ENCODE data around the gene BCAT1. TPM values are rescaled to one million over a fixed set of nuclear protein-coding genes. Genes with fewer than 3 reads are reported as not detected.

BCAT1 gene
- total RNA-seq, 1 experiment from 2014 or later = 5.8 TPM

- in situ Hi-C loops (cut with HindIII; ENCODE audit: low pct_unique_long_range_greater_than_20kb, low sequenced_read_pairs) (no loop called here), intact Hi-C loops (cut with micrococcal nuclease; ENCODE audit: unreplicated experiment) (no loop called here)
- DNase-seq (ENCODE audit: low read depth, low spot score) (no peak), ATAC-seq (no peak)
- TF ChIP-seq SIN3A (IDR thresholded peaks at IDR 0.05; ENCODE audit: borderline replicate concordance, insufficient read depth, low read depth, low read length) = no peak
- no peak for TF ChIP-seq CTCF (IDR thresholded peaks at IDR 0.05)
- no peak for TF ChIP-seq TCF7L2 (IDR thresholded peaks at IDR 0.05; ENCODE audit: low read depth, low read length)
- no peak for TF ChIP-seq POLR2AphosphoS5 (IDR thresholded peaks at IDR 0.05; ENCODE audit: low read depth, low read length)
- TF ChIP-seq REST (IDR thresholded peaks at IDR 0.05; ENCODE audit: insufficient read depth in 1 of 2, low read depth in 2 of 2, low read length in 1 of 2) = no peak
- CTCF ChIA-PET = no interaction called here
- H3K4me1 ChIP-seq (ENCODE audit: control insufficient read depth, insufficient read depth, low read length) = no peaks in the 10 kb centered on the region
- no peak overlapping the region for H3K27ac ChIP-seq (ENCODE audit: low read length)
- H3K36me3 ChIP-seq (ENCODE audit: control insufficient read depth, insufficient read depth, low read length) = no peaks in the 10 kb centered on the region
- no TSS peak for BruUV-seq (replicated peaks)
- H3K9me3 ChIP-seq (ENCODE audit: control insufficient read depth, insufficient read depth, low read depth, low read length) = no peaks in the 10 kb centered on the region
- POLR2A ChIA-PET = no interaction called here
- no peak overlapping the region for H3K4me3 ChIP-seq (ENCODE audit: low read depth in 2 of 2, low read length in 2 of 2)
- H3K27me3 ChIP-seq (ENCODE audit: control insufficient read depth, insufficient read depth, low read length) = no peaks in the 10 kb centered on the region
These were observed 115.4 kb downstream of the BCAT1 start for GRCh38 chr12:24833513-24833912.

GRCh38 chr12:24823808-24824515 is 124.9 kb downstream of the BCAT1 start:
- POLR2A ChIA-PET = no interaction called here
- TF ChIP-seq REST (IDR thresholded peaks at IDR 0.05; ENCODE audit: insufficient read depth in 1 of 2, low read depth in 2 of 2, low read length in 1 of 2) (no peak), SIN3A (IDR thresholded peaks at IDR 0.05; ENCODE audit: borderline replicate concordance, insufficient read depth, low read depth, low read length) (no peak), POLR2AphosphoS5 (IDR thresholded peaks at IDR 0.05; ENCODE audit: low read depth, low read length) (no peak), TCF7L2 (IDR thresholded peaks at IDR 0.05; ENCODE audit: low read depth, low read length) (no peak), CTCF (IDR thresholded peaks at IDR 0.05) (no peak)
- intact Hi-C loops (cut with micrococcal nuclease; ENCODE audit: unreplicated experiment) (no loop called here), in situ Hi-C loops (cut with HindIII; ENCODE audit: low pct_unique_long_range_greater_than_20kb, low sequenced_read_pairs) (no loop called here)
- DNase-seq (ENCODE audit: low read depth, low spot score) (no peak), ATAC-seq (no peak)
- Histone ChIP-seq H3K4me3 (ENCODE audit: low read depth in 2 of 2, low read length in 2 of 2) (no peak overlapping the region), H3K27ac (ENCODE audit: low read length) (no peak overlapping the region), H3K27me3 (ENCODE audit: control insufficient read depth, insufficient read depth, low read length) (no peaks in the 10 kb centered on the region), H3K36me3 (ENCODE audit: control insufficient read depth, insufficient read depth, low read length) (no peaks in the 10 kb centered on the region), H3K9me3 (ENCODE audit: control insufficient read depth, insufficient read depth, low read depth, low read length) (no peaks in the 10 kb centered on the region), H3K4me1 (ENCODE audit: control insufficient read depth, insufficient read depth, low read length) (no peaks in the 10 kb centered on the region)
- CTCF ChIA-PET = no interaction called here
- no TSS peak for BruUV-seq (replicated peaks)
